ENCODE results near the gene KIAA2012.

DNA sequence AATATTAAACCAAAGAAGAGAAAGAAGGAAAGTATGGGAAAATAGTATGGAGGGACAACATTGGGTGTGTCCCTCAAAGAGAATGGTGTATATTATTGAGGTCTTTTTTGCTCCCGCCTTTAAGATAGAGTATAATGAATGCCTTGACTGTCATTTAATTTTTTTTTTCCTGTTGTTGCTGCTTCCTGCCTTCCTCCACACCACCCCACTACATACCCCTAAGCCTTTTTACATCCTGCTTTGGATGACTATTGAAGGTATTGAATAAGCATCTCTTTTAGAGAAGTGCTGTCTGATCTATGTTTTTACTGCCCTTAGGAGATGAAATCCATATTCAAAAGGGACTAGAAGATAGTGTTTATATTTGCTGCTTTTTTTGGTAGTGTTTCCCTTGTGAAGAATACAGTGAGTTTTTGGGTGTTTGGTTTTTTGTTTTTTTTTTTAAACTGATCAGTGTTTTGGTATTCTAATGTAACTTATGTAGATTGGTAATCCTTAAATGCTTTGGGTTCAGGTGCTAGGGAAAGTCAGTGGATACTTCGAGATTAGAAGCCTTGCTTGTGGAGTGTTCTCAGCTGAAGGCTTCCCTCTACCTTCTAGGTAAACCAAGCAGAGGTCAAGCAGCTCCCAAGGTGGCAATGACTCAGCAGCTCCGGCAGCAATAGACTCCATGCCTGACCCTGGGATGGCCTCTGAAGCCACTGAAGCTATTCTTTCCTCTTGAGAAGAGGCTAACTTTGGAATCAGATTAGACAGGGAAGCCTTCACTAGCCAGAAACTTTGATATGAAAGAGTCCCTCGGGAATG, 34.4 kb upstream of the KIAA2012 start:
- TF ChIP-seq CTCF (IDR thresholded peaks at IDR 0.05) (no peak), POLR2AphosphoS5 (IDR thresholded peaks at IDR 0.05) (no peak)

Data from prostate gland (tissue), 2 donors.